Smooth muscle cell of the umbilical artery (primary cell): ENCODE results near the gene IRGQ. TPM values are rescaled to one million over a fixed set of nuclear protein-coding genes. Genes with fewer than 3 reads are reported as not detected.

ENCODE experiments used
- total RNA-seq: library from RNA; depleted of rRNA; stranded (reverse); fragments of >200 nt; gene quantifications from 2 replicates; pipeline ENCODE4 v1.2.3, GENCODE V29; 2014

Gene IRGQ, protein sequence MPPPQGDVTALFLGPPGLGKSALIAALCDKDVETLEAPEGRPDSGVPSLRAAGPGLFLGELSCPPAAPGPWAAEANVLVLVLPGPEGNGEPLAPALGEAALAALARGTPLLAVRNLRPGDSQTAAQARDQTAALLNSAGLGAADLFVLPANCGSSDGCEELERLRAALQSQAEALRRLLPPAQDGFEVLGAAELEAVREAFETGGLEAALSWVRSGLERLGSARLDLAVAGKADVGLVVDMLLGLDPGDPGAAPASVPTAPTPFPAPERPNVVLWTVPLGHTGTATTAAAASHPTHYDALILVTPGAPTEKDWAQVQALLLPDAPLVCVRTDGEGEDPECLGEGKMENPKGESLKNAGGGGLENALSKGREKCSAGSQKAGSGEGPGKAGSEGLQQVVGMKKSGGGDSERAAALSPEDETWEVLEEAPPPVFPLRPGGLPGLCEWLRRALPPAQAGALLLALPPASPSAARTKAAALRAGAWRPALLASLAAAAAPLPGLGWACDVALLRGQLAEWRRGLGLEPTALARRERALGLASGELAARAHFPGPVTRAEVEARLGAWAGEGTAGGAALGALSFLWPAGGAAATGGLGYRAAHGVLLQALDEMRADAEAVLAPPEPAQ
- 24.9 and 34.3 TPM in 2 replicates for total RNA-seq

DNA sequence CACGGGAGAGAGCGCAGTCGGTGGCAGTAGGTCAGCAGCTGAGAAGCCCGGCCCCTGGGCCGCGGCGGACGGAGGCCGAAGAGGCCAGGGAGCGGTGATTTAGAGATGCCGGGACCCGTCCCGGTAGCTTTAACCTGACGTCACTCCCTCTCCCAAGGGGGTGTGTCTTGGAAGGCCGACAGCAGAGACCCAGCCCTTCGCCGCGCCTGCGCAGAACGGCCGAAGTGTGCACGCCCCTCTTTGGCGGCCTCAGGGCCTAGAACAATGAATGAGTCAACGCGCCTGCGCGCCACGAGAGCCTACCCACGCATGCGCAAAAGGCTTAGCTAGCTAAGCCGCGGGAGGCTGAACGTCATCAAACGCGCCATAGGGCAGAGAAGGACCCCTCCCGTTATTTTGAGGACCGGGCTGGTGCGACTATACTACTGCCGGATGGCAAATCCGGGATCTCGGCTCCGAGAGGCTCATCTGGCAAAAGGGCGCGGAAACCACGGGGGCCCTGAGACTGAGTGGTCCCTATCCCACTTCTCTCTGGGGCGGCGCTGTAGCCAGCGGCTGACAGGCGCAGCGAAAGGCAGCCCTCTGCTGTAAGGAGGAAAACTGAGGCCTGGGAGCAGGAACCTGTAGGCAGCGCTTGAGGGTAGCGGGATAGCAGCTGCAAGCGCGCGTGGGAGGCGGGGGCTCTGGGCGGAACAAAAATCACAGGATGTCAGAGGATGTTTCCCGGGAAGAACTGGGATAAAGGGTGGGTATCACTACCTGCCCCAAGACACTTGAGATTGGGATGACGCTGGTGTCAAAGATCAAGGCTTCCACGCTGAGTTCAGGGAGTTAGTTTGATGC lies at the start of gene IRGQ, which contains the start of gene ZNF576:
Gene IRGQ (minus strand): TSS at position 136 of the 843 bp plus-strand sequence. CDS start 796 bp downstream, outside the sequence.
Gene ZNF576 (plus strand): TSS at position 597 of the 843 bp plus-strand sequence. CDS start 514 bp downstream, outside the sequence.

DNA sequence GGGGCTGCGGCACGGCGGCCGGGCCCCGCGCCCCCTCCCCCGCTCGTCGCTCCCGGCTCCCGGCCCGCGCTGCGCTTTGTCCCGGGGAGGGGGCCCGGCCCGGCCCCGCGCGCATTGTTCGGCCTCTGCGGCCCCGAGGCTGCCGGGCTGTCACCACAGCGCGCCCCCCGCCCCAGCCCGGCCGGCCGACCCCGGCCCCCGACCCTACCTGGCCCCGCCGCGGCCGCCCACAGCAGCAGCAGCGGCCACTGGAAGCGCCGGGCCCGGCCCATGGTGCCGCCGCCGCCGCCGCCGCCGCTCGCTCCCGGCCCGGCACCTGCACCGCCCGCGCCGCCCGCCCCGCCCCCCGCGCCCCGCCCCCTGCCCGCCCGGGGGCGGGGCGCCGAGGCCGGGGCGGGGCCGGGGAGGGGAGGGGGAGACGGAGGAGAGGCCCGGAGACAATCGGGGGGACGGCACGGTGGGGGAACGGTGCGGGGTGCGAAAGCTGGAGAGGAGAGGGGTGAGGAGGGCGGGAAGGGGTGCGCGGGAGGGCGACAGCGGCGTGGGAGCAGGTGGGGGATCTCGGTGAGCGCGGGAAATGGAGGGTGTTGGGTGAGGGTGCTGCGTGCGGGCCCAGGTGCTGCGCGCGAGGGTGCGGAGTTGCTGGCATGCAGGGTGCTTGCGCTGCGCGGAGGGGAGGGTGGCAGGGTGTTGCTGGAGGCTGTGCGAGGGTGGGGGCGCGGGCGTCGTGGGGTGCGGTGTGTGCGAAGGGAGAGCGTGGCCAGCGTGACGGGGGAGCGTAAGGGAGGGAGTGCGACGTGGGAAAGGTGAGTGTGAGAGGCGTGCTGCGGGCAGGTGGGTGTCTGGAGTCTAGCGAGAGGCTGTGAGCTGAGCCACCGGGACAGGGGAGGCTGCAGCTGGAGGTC lies 43.8 kb upstream of the IRGQ start, which contains the start of gene CADM4:
Gene CADM4 (minus strand): TSS at position 332 of the 905 bp plus-strand sequence. CDS start 60 bp downstream, at position 272.

DNA sequence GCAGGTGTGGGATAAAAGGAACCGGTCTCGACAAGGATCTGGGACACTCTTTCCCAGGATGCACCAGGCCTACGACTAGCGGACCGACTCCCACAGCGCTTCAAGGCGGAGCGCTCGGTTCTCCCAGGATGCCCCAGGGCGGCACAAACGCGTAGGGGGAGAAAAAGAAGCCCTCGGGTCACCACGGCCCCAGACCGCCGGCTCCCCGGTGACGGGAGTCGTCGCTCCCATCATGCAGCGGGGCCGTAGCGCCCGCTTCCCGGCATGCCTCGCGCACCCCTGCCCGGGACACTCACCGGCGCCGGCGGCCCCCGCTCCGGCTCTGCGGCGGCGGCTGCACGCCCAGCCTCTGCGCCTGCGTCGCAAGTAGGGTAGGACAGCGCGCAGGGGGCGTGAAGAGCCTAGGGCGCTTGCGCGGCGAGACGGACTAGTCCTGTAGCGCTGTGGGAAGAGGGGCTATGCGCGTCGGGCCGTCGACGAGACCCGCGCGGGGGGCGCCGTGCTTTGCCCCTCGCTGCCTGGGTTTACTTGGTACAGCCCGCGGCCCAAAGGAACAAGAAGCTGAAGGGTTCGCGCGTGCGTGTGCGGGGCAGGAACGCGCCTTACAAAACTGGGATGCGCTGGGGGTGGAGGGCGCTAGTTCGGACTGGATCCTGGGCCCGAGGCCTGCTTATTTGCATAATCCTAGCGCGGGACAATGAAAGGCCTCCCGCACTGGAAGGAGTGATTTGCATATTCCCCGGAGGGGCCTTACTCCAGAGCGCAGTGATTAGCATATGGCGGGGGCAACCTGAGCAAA lies 23.5 kb upstream of the IRGQ start, which contains the start of gene ZNF428:
Gene ZNF428 (minus strand): TSS at position 368 of the 799 bp plus-strand sequence. CDS start 5,325 bp downstream, outside the sequence.

DNA sequence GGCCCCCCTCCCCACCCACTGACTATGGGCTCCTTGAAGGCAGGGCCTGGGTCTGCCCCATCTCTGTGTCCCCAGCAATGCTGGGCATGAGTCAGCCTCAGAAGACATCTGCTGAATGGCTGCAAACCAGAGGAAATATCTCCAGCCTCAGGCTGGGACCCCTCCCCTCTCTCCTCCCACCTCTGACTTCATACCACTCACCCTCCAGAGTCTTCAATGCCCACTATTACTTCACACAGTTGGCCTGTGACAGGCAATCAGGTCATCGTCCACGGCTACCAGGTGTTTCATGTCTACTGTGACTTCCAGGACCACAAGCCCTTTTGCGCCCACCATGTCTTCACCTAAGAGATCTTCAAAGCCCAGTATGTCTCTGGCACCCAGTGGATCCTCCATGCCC lies 15.9 kb upstream of the IRGQ start, which contains the start of gene SRRM5:
Gene SRRM5 (plus strand): TSS at position 301 of the 400 bp plus-strand sequence. CDS start 34 bp downstream, at position 335.

DNA sequence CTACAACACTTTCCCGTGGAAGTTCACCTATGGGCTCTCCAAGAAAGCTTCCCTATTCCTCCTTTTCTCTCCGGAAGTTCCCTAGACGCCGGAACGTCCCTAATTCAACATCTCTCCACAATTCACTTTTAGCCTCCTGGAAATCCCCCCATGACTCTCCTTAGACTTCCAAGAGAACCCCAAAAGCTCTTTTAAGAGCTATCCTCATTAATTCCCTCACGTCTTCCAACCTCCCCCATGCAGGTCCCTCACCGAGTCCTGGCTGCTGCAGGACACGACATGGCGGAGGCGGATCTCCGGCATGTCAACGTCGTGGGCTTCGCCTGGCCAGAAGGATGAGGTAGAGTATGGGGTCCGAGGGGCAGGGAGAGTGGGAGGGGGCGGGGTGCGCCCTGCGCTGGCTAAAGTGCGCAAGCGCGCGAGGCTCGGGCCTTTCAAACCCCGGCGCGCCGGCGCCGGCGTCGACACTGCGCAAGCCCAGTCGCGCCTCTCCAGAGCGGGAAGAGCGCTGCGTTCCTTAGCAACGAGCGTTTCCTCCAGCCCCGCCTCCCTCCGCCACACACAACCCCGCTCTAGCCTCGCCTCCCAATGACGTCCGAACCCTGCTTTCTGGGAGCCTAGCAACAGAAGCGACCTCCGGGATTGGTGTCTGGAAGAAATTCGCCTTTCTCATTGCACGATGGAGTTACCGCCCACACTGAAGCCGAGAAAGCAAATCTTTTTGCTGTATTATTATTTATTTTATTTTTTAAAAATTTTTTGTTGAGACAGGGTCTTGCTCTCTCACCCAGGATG lies 20.6 kb downstream of the IRGQ start, which contains the start of the genes PINLYP and XRCC1:
Gene PINLYP (plus strand): TSS at position 646 of the 795 bp plus-strand sequence. CDS start 1,391 bp downstream, outside the sequence.
Gene XRCC1 (minus strand): TSS at position 372 of the 795 bp plus-strand sequence. CDS start 69 bp downstream, at position 303.

Other genes starting within 250 kb of the IRGQ start
- gene CD177, start 242.4 kb downstream of the IRGQ start, total RNA-seq, result not detected in 2 replicates
- gene TEX101, start 181.2 kb downstream of the IRGQ start, total RNA-seq, result not detected in 2 replicates
- 0.09 TPM in 1 of 2 replicates, not detected in the other for gene LYPD3, start 130.5 kb downstream of the IRGQ start, total RNA-seq
- 14.7 and 21.1 TPM in 2 replicates for gene PHLDB3, start 91.4 kb downstream of the IRGQ start, total RNA-seq
- gene ETHE1, start 68.9 kb downstream of the IRGQ start, total RNA-seq, result 49.8 and 63.5 TPM in 2 replicates
- 0.09 and 0.30 TPM in 2 replicates for gene ZNF575, start 62.9 kb downstream of the IRGQ start, total RNA-seq
- gene XRCC1, start 20.6 kb downstream of the IRGQ start, total RNA-seq, result 10.8 and 11.9 TPM in 2 replicates
- 0.30 and 0.69 TPM in 2 replicates for gene PINLYP, start 20.3 kb downstream of the IRGQ start, total RNA-seq
- 7.7 and 10.9 TPM in 2 replicates for gene ZNF576, start 461 bp upstream of the IRGQ start, total RNA-seq
- 0.05 TPM in 1 of 2 replicates, not detected in the other for gene SRRM5, start 16.0 kb upstream of the IRGQ start, total RNA-seq
- 21.3 and 48.1 TPM in 2 replicates for gene ZNF428, start 23.5 kb upstream of the IRGQ start, total RNA-seq
- 1.8 and 3.8 TPM in 2 replicates for gene CADM4, start 43.7 kb upstream of the IRGQ start, total RNA-seq
- gene PLAUR, start 74.0 kb upstream of the IRGQ start, total RNA-seq, result 120 and 200 TPM in 2 replicates
- gene IRGC, start 119.9 kb upstream of the IRGQ start, total RNA-seq, result not detected in 2 replicates
- 9.8 and 16.6 TPM in 2 replicates for gene SMG9, start 158.8 kb upstream of the IRGQ start, total RNA-seq
- gene KCNN4, start 184.8 kb upstream of the IRGQ start, total RNA-seq, result 0.30 and 1.0 TPM in 2 replicates
- 0.59 and 1.2 TPM in 2 replicates for gene LYPD5, start 206.3 kb upstream of the IRGQ start, total RNA-seq
- gene ZNF283, start 231.2 kb upstream of the IRGQ start, total RNA-seq, result 16.7 and 22.9 TPM in 2 replicates